ENCODE data around the gene ABLIM1. TPM values are rescaled to one million over a fixed set of nuclear protein-coding genes. Genes with fewer than 3 reads are reported as not detected.

The ABLIM1 gene
- total and polyA plus RNA-seq, 7 experiments from 2014 or later = 109 to 440 (median 357) TPM

DNA sequence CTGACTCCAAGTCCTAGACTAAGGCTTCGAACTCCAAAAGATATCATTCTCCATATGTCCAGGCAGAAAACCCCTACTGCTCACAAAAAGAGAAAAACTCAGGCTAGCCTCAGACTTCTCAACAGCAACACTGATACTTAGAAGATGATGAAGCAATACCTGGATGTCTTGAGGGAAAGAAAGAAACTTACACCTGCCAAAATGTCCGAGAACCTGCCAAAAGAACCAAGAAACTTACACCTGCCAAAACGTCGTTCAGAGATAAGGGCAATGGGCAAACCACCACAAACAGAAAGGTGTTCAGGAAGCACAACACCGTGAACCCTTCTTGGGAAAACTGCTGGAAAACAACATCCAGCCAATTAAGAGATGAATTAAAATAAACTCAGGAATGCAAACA is 15.3 kb downstream of the ABLIM1 start:
- Histone ChIP-seq H3K4me1 (ENCODE audit: control insufficient read depth in 2 of 2, insufficient read depth in 2 of 2, low read length in 2 of 2) (no peaks in the 10 kb centered on the region), H3K9me3 (ENCODE audit: control insufficient read depth in 2 of 3, low read length in 3 of 3) (no peaks in the 10 kb centered on the region), H3K4me3 (ENCODE audit: low read length) (no peak overlapping the region), H3K27ac (ENCODE audit: low read depth, low read length) (no peak overlapping the region), H3K27me3 (ENCODE audit: control insufficient read depth in 2 of 2, insufficient read depth in 2 of 2, low read length in 2 of 2) (no peaks in the 10 kb centered on the region), H3K36me3 (ENCODE audit: control insufficient read depth in 2 of 3, insufficient read depth in 3 of 3, low read length in 3 of 3) (no peaks in the 10 kb centered on the region)
- intact Hi-C loops (cut with micrococcal nuclease) = no loop called here
- ATAC-seq = no peak
- ChIA-PET POLR2A (no interaction called here), CTCF (no interaction called here)
- Mint-ChIP-seq H3K27ac (no peak overlapping the region), H3K4me3 (no peak overlapping the region), H3K9me3 (no peaks in the 10 kb centered on the region), H3K27me3 (peaks cover 0 to 12% (median 0%) of the 10 kb centered on the region in 5 donors), H3K36me3 (no peaks in the 10 kb centered on the region), H3K4me1 (peaks cover 0 to 4% (median 0%) of the 10 kb centered on the region in 7 donors)
- DNase-seq = no peak

- intact Hi-C loops (cut with micrococcal nuclease) = no loop called here
- ChIA-PET CTCF (no interaction called here), POLR2A (no interaction called here)
- no peak overlapping the region for H3K27ac ChIP-seq (ENCODE audit: low read depth, low read length)
- H3K36me3 ChIP-seq (ENCODE audit: control insufficient read depth in 2 of 3, insufficient read depth in 3 of 3, low read length in 3 of 3) = no peaks in the 10 kb centered on the region
- H3K27me3 ChIP-seq (ENCODE audit: control insufficient read depth in 2 of 2, insufficient read depth in 2 of 2, low read length in 2 of 2) = no peaks in the 10 kb centered on the region
- peak; percentile 59 for ATAC-seq
- DNase-seq = no peak
- Mint-ChIP-seq H3K36me3 (no peaks in the 10 kb centered on the region), H3K4me1 (peaks cover 0 to 4% (median 0%) of the 10 kb centered on the region in 7 donors), H3K4me3 (no peak overlapping the region), H3K27me3 (peaks cover 9 to 14% (median 11%) of the 10 kb centered on the region in 5 donors), H3K27ac (no peak overlapping the region), H3K9me3 (no peaks in the 10 kb centered on the region)
- no peaks in the 10 kb centered on the region for H3K9me3 ChIP-seq (ENCODE audit: control insufficient read depth in 2 of 3, low read length in 3 of 3)
- no peaks in the 10 kb centered on the region for H3K4me1 ChIP-seq (ENCODE audit: control insufficient read depth in 2 of 2, insufficient read depth in 2 of 2, low read length in 2 of 2)
- no peak overlapping the region for H3K4me3 ChIP-seq (ENCODE audit: low read length)
Measured at GRCh38 chr10:114638821-114639625, 19.1 kb downstream of the ABLIM1 start.

- Mint-ChIP-seq H3K27ac (no peak overlapping the region), H3K36me3 (no peaks in the 10 kb centered on the region), H3K4me3 (no peak overlapping the region), H3K9me3 (no peaks in the 10 kb centered on the region), H3K4me1 (peaks cover 5 to 18% (median 13%) of the 10 kb centered on the region in 7 donors), H3K27me3 (peaks cover 37 to 40% (median 38%) of the 10 kb centered on the region in 5 donors)
- Histone ChIP-seq H3K36me3 (ENCODE audit: control insufficient read depth in 2 of 3, insufficient read depth in 3 of 3, low read length in 3 of 3) (no peaks in the 10 kb centered on the region), H3K4me3 (ENCODE audit: low read length) (no peak overlapping the region), H3K27me3 (ENCODE audit: control insufficient read depth in 2 of 2, insufficient read depth in 2 of 2, low read length in 2 of 2) (peaks cover 10 to 12% of the 10 kb centered on the region in 2 donors), H3K9me3 (ENCODE audit: control insufficient read depth in 2 of 3, low read length in 3 of 3) (no peaks in the 10 kb centered on the region), H3K4me1 (ENCODE audit: control insufficient read depth in 2 of 2, insufficient read depth in 2 of 2, low read length in 2 of 2) (peaks cover 0 to 6% of the 10 kb centered on the region in 2 donors), H3K27ac (ENCODE audit: low read depth, low read length) (no peak overlapping the region)
- no peak for ATAC-seq
- intact Hi-C loops (cut with micrococcal nuclease) = no loop called here
- POLR2A ChIA-PET = no interaction called here
- no peak for DNase-seq
- CTCF ChIA-PET = no interaction called here
Measured at GRCh38 chr10:114635797-114636550, 22.1 kb downstream of the ABLIM1 start.

GRCh38 chr10:114635101-114635500 is 23.0 kb downstream of the ABLIM1 start:
- peaks cover 5 to 22% (median 14%) of the 10 kb centered on the region in 7 donors for H3K4me1 Mint-ChIP-seq
- no peak overlapping the region for H3K4me3 Mint-ChIP-seq
- Histone ChIP-seq H3K36me3 (ENCODE audit: control insufficient read depth in 2 of 3, insufficient read depth in 3 of 3, low read length in 3 of 3) (no peaks in the 10 kb centered on the region), H3K27ac (ENCODE audit: low read depth, low read length) (no peak overlapping the region), H3K27me3 (ENCODE audit: control insufficient read depth in 2 of 2, insufficient read depth in 2 of 2, low read length in 2 of 2) (peaks cover 10 to 12% of the 10 kb centered on the region in 2 donors), H3K9me3 (ENCODE audit: control insufficient read depth in 2 of 3, low read length in 3 of 3) (no peaks in the 10 kb centered on the region), H3K4me1 (ENCODE audit: control insufficient read depth in 2 of 2, insufficient read depth in 2 of 2, low read length in 2 of 2) (peaks cover 0 to 6% of the 10 kb centered on the region in 2 donors), H3K4me3 (ENCODE audit: low read length) (no peak overlapping the region)
- ATAC-seq (no peak), DNase-seq (no peak)
- no peak overlapping the region for H3K27ac Mint-ChIP-seq
- H3K9me3 Mint-ChIP-seq = no peaks in the 10 kb centered on the region
- peaks cover 46 to 49% (median 47%) of the 10 kb centered on the region in 5 donors for H3K27me3 Mint-ChIP-seq
- no peaks in the 10 kb centered on the region for H3K36me3 Mint-ChIP-seq
- POLR2A ChIA-PET = no interaction called here
- CTCF ChIA-PET = no interaction called here
- intact Hi-C loops (cut with micrococcal nuclease) = no loop called here

DNA sequence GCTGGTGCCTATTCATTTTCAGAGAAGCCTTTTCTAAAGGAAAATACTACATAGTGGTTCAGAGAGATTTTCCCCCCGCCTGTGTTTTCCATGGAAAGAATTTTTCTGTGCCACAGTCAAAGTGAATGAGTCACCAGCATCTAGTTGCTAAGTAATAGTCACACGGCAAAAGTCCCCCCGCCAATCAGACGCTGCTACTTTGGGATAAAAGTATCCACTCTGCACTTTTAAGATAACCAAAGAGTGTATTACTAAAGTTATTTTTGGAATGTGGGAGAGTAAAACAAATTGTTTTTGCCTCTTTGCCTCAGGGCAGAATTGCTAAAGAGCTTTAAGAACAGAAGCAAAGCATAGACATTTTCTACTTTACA is 23.5 kb downstream of the ABLIM1 start:
- no peaks in the 10 kb centered on the region for H3K36me3 ChIP-seq (ENCODE audit: control insufficient read depth in 2 of 3, insufficient read depth in 3 of 3, low read length in 3 of 3)

GRCh38 chr10:114632869-114633715 is 25.0 kb downstream of the ABLIM1 start:
- DNase-seq = no peak
- Histone ChIP-seq H3K27ac (ENCODE audit: low read depth, low read length) (no peak overlapping the region), H3K9me3 (ENCODE audit: control insufficient read depth in 2 of 3, low read length in 3 of 3) (no peaks in the 10 kb centered on the region), H3K36me3 (ENCODE audit: control insufficient read depth in 2 of 3, insufficient read depth in 3 of 3, low read length in 3 of 3) (no peaks in the 10 kb centered on the region), H3K27me3 (ENCODE audit: control insufficient read depth in 2 of 2, insufficient read depth in 2 of 2, low read length in 2 of 2) (peaks cover 10 to 12% of the 10 kb centered on the region in 2 donors), H3K4me3 (ENCODE audit: low read length) (no peak overlapping the region), H3K4me1 (ENCODE audit: control insufficient read depth in 2 of 2, insufficient read depth in 2 of 2, low read length in 2 of 2) (peaks cover 0 to 6% of the 10 kb centered on the region in 2 donors)
- Mint-ChIP-seq H3K4me3 (peak overlapping the region in 6 of 10 donors; percentile 26 to 91 (median 86)), H3K36me3 (no peaks in the 10 kb centered on the region), H3K4me1 (peaks cover 5 to 22% (median 14%) of the 10 kb centered on the region in 7 donors), H3K9me3 (no peaks in the 10 kb centered on the region), H3K27me3 (peaks cover 53 to 60% (median 58%) of the 10 kb centered on the region in 5 donors), H3K27ac (no peak overlapping the region)
- ChIA-PET CTCF (no interaction called here), POLR2A (no interaction called here)
- intact Hi-C loops (cut with micrococcal nuclease) = loop anchor here in 1 of 2 donors (5.0 kb wide), 1 partner anchor 161 kb away; no protein-coding TSS in a partner anchor
- ATAC-seq = no peak

More for the DNA sequence above, 23.5 kb downstream of the ABLIM1 start:
- no peak overlapping the region for H3K4me3 ChIP-seq (ENCODE audit: low read length)
- peaks cover 0 to 6% of the 10 kb centered on the region in 2 donors for H3K4me1 ChIP-seq (ENCODE audit: control insufficient read depth in 2 of 2, insufficient read depth in 2 of 2, low read length in 2 of 2)
- POLR2A ChIA-PET = no interaction called here
- Mint-ChIP-seq H3K9me3 (no peaks in the 10 kb centered on the region), H3K4me3 (no peak overlapping the region), H3K4me1 (peaks cover 5 to 22% (median 14%) of the 10 kb centered on the region in 7 donors), H3K27ac (no peak overlapping the region), H3K36me3 (no peaks in the 10 kb centered on the region), H3K27me3 (peaks cover 49 to 53% (median 52%) of the 10 kb centered on the region in 5 donors)
- H3K27ac ChIP-seq (ENCODE audit: low read depth, low read length) = no peak overlapping the region
- peaks cover 10 to 12% of the 10 kb centered on the region in 2 donors for H3K27me3 ChIP-seq (ENCODE audit: control insufficient read depth in 2 of 2, insufficient read depth in 2 of 2, low read length in 2 of 2)
- intact Hi-C loops (cut with micrococcal nuclease) = loop anchor here in 1 of 2 donors (5.0 kb wide), 1 partner anchor 162 kb away; no protein-coding TSS in a partner anchor
- H3K9me3 ChIP-seq (ENCODE audit: control insufficient read depth in 2 of 3, low read length in 3 of 3) = no peaks in the 10 kb centered on the region
- no peak for ATAC-seq
- DNase-seq = no peak
- CTCF ChIA-PET = no interaction called here
